Right kidney (tissue), 1 donor: ENCODE measurements around the gene MRPL23.

Source experiments
- DNase-seq: peaks from one replicate; pipeline ENCODE4 v3.0.0-alpha.2; 2016

MRPL23 gene

GRCh38 chr11:1920128-1920908, 26.8 kb upstream of the MRPL23 start:
- no peak for DNase-seq

GRCh38 chr11:1920909-1921573, 26.1 kb upstream of the MRPL23 start:
- DNase-seq: no peak

- no peak for DNase-seq
Observed at GRCh38 chr11:1921574-1922141, 25.5 kb upstream of the MRPL23 start.

- DNase-seq: no peak
Observed at GRCh38 chr11:1922481-1923081, 24.6 kb upstream of the MRPL23 start.

GRCh38 chr11:1923201-1923956, 23.8 kb upstream of the MRPL23 start:
- DNase-seq: no peak

GRCh38 chr11:1924181-1924580, 23.0 kb upstream of the MRPL23 start:
- DNase-seq: no peak

- DNase-seq: no peak
Observed at GRCh38 chr11:1924646-1925372, 22.3 kb upstream of the MRPL23 start.

- DNase-seq: no peak
Observed at GRCh38 chr11:1925373-1926155, 21.6 kb upstream of the MRPL23 start.

GRCh38 chr11:1926156-1927025, 20.7 kb upstream of the MRPL23 start:
- DNase-seq: no peak

GRCh38 chr11:1927026-1927847, 19.9 kb upstream of the MRPL23 start:
- peak; percentile 72 for DNase-seq

- DNase-seq: no peak
Observed at GRCh38 chr11:1927848-1928469, 19.2 kb upstream of the MRPL23 start.

- DNase-seq: no peak
Observed at GRCh38 chr11:1928470-1928890, 18.7 kb upstream of the MRPL23 start.

GRCh38 chr11:1928891-1929541, 18.1 kb upstream of the MRPL23 start:
- no peak for DNase-seq

GRCh38 chr11:1929621-1930461, 17.3 kb upstream of the MRPL23 start:
- DNase-seq: no peak

- DNase-seq: no peak
Observed at GRCh38 chr11:1930462-1930830, 16.7 kb upstream of the MRPL23 start.

GRCh38 chr11:1931341-1932104, 15.6 kb upstream of the MRPL23 start:
- no peak for DNase-seq
